Breast epithelium (tissue), 3 donors: Measurements from ENCODE around the gene SLC37A1.

Experiments
- CTCF ChIP-seq, 3 donors: fragments of 450-650 bp; IDR thresholded peaks; one replicate each; pipeline ENCODE4 v1.5.1; 2016 to 2017; ENCODE audit warnings: antibody characterized with exemption in 3 of 3, mild to moderate bottlenecking in 3 of 3, moderate library complexity in 3 of 3
- POLR2A ChIP-seq: fragments of 450-650 bp; IDR thresholded peaks from one replicate; pipeline ENCODE4 v1.6.1; 2016; ENCODE audit warnings: antibody characterized with exemption, mild to moderate bottlenecking, moderate library complexity

GRCh38 chr21:42486531-42486930 is 27.1 kb upstream of the SLC37A1 start:
- TF ChIP-seq CTCF (IDR thresholded peaks at IDR 0.05) (no peak), POLR2A (no peak)
